ENCODE data around the gene ADCY1.
"Not testable (repeated sequence)": the region's sequence is repeated elsewhere in the genome, so short reads cannot be mapped to it uniquely, and the experiment has no call there.

ADCY1 gene

GRCh38 chr7:45573661-45574415 is at the start of gene ADCY1:
TSS of gene ADCY1 (plus strand) at chr7:45574368. CDS start at chr7:45574544, 176 bp downstream.
- DNase-seq: no peak

GRCh38 chr7:45524445-45524844 is 49.7 kb upstream of the ADCY1 start:
- DNase-seq: no peak

- no peak for DNase-seq
Observed at GRCh38 chr7:45525057-45525456, 49.1 kb upstream of the ADCY1 start.

- peak; percentile 94 for DNase-seq
Observed at GRCh38 chr7:45543473-45543872, 30.7 kb upstream of the ADCY1 start.

GRCh38 chr7:45545105-45545710 is 29.0 kb upstream of the ADCY1 start:
- not testable (repeated sequence) for DNase-seq

GRCh38 chr7:45548917-45549316 is 25.3 kb upstream of the ADCY1 start:
- not testable (repeated sequence) for DNase-seq

GRCh38 chr7:45563401-45563800 is 10.8 kb upstream of the ADCY1 start:
- no peak for DNase-seq

- DNase-seq: no peak
Observed at GRCh38 chr7:45563941-45564461, 10.2 kb upstream of the ADCY1 start.

GRCh38 chr7:45564485-45564884 is 9.7 kb upstream of the ADCY1 start:
- DNase-seq: peak; percentile 9

- no peak for DNase-seq
Observed at GRCh38 chr7:45564886-45565455, 9.2 kb upstream of the ADCY1 start.

- no peak for DNase-seq
Observed at GRCh38 chr7:45566386-45566785, 7.8 kb upstream of the ADCY1 start.

- no peak for DNase-seq
Observed at GRCh38 chr7:45566961-45567360, 7.2 kb upstream of the ADCY1 start.

- DNase-seq: no peak
Observed at GRCh38 chr7:45567713-45568112, 6.5 kb upstream of the ADCY1 start.

- no peak for DNase-seq
Observed at GRCh38 chr7:45568536-45569289, 5.5 kb upstream of the ADCY1 start.

GRCh38 chr7:45569290-45569685 is 4.9 kb upstream of the ADCY1 start:
- no peak for DNase-seq

GRCh38 chr7:45570797-45571196 is 3.4 kb upstream of the ADCY1 start:
- DNase-seq: no peak

GRCh38 chr7:45573204-45573603 is 964 bp upstream of the ADCY1 start:
- DNase-seq: no peak

- no peak for DNase-seq
Observed at GRCh38 chr7:45574416-45574668, 174 bp downstream of the ADCY1 start.

- no peak for DNase-seq
Observed at GRCh38 chr7:45574669-45575500, 717 bp downstream of the ADCY1 start.

GRCh38 chr7:45575501-45576248 is 1.5 kb downstream of the ADCY1 start:
- DNase-seq: no peak

- no peak for DNase-seq
Observed at GRCh38 chr7:45576249-45576929, 2.2 kb downstream of the ADCY1 start.
